GM18520 (cell line): Measurements from ENCODE around the gene CCNG1.
A peak's percentile ranks its signal among the peaks of the same experiment; 100 is the strongest.
"Not testable (repeated sequence)": the region's sequence is repeated elsewhere in the genome, so short reads cannot be mapped to it uniquely, and the experiment has no call there.

ENCODE experiments used
- ATAC-seq: cut with Tn5 transposase; IDR thresholded peaks from one replicate; pipeline ENCODE4 v1.9.1; 2021; ENCODE audit not compliant: unreplicated experiment

The CCNG1 gene

DNA sequence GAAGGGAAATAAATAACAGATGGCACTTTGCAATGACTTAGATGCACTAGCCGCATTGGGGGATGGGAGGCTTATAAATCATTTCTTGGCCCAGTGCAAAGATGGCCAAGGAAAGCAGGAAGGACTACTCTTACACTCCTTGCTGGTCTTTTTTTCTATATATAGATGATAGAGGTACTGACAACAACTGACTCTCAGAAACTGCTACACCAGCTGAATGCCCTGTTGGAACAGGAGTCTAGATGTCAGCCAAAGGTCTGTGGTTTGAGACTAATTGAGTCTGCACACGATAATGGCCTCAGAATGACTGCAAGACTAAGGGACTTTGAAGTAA lies 1.7 kb downstream of the CCNG1 start:
- no peak for ATAC-seq

DNA sequence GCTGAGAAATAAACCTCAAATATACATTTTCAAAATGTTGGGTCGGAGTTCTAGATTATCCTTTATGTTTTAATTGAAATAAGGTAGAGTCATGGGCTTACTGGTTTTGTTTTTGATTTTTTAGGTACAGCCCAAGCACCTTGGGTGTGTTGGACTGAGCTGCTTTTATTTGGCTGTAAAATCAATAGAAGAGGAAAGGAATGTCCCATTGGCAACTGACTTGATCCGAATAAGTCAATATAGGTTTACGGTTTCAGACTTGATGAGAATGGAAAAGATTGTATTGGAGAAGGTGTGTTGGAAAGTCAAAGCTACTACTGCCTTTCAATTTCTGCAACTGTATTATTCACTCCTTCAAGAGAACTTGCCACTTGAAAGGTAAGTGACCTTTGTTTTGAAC lies 3.6 kb downstream of the CCNG1 start:
- ATAC-seq, result no peak

DNA sequence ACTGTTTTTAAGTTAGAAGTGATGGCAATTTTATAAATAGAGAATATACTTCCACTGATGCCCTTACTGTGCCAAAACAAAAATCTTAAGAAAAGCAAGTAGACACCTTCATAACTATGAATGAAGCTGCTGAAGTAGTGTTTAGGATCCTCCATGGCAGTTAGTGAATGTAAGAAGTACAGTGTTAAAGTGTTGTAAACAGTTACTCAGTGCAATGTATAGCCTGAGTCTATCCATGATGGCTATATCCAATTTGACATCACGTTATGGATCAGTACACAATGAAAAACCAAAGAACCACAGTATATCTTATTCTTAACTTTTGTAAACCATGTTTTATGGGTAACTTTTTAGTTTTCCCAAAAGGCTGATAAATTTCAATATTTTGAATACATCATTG lies 7.1 kb downstream of the CCNG1 start:
- ATAC-seq, result no peak

DNA sequence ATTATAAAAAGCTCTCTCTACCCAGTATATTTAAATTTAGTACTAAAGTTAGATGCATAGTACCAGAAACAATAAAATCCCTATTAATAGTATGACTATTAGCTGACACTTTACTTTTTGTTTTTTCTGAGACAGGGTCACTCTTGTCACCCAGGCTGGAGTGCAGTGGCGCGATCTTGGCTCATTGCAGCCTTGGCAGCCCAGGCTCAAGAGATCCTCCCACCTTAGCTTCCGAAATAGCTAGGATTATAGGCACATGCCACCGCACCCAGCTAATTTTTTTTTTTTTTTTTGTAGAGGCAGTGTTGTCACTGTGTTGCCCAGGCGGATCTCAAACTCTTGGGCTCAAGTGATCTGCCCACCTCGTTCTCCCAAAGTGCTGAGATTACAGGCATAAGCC lies 8.0 kb downstream of the CCNG1 start:
- ATAC-seq, result no peak

DNA sequence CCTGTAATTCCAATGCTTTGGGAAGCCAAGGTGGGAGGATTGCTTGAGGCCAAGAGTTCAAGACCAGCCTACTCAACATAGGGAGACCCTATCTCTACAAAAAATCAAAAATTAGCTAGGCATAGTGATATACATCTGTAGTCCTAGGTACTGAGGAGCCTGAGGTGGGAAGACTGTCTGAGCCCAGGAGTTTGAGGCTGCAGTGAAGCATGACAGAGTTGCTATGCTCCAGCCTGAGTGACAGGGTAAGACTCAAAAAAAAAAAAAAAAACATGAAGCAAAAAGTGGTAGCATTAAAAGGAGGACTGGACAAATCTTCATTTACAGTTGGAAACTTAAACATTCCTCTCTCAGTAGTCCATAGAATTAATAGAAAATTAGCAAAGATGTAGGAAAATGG lies 9.8 kb downstream of the CCNG1 start:
- no peak for ATAC-seq

DNA sequence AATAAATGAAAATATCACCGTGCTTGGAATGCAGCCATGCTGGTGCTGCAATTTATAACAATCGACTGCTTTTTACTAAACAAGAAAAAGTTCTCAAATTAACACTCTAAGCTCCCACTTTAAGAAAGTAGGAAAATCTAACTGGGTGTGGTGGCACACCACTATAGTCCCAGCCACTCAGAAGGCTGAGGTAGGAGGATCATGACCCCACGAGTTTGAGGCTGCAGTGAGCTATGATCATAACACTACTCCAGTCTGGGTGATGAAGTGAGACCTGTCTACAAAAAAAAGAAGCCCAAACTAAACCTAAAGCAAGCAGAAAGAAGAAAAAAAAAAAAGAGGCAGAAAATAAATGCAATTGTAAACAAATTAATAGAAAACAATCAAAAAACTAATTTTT lies 10.5 kb downstream of the CCNG1 start:
- ATAC-seq, result no peak

DNA sequence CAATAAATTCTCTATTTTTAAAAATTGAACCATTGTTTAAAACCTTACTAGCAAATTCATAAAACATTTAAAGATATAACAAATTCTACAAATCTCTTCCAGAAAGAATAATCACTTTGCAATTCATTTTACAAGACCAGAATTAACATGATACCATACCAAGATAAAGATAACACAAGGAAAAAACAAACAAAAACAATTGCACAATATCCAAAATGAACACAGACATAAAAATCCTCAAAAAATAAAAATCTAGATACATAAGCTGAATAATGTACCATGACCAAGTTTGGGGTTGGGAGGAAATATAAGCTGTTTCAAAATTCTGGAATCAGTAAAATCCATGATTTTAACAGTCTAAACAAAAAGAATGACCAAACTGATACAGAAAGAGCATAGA lies 11.1 kb downstream of the CCNG1 start:
- ATAC-seq, result no peak

DNA sequence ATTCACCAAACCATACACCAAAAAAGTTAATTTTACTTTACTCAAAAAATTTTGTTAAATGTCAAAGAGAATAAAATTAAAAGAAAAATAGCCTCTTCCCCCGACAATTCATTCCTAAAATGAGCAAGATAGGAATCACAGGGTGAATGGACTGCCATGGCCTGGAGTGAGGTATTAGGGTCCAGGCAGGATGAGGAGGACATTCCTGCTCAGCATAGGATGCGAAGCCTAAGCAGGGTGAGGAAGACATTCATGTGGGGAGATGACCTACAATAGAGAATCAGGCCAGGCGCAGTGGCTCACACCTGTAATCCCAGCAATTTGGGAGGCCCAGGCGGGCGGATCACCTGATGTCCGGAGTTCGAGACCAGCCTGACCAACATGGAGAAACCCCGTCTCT lies 14.1 kb downstream of the CCNG1 start:
- no peak for ATAC-seq

DNA sequence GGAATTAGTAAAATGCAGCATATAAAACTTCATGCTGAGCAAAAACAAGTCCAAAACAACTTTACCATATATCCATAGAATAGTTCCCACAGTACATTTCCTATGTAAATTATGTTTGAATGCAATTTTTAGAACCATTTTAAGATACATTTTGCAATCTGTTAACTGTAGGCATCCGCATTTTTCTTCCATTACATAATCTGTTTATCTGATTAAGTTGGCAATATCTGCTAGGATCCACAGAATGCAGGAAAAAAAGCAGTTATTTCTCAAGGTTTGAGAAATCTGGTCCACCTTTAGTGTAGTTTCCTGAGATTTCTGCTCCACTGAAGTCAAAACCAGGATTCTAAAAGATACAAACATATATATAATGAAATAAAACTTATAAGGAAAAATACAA lies 16.3 kb downstream of the CCNG1 start:
- no peak for ATAC-seq

DNA sequence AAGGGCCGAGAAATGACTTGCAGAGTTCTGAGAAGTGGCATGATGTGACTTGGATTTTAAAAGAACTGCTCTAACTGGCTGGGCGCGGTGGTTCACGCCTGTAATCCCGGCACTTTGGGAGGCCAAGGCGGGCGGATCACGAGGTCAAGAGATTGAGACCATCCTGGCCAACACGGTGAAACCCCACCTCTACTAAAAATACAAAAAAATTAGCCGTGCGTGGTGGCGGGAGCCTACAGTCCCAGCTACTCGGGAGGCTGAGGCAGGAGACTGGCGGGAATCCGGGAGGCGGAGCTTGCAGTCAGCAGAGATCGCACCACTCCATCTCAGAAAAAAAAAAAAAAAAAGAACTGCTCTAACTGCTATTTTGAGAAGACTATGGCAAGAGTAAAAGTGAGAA lies 18.0 kb downstream of the CCNG1 start:
- not testable (repeated sequence) for ATAC-seq

DNA sequence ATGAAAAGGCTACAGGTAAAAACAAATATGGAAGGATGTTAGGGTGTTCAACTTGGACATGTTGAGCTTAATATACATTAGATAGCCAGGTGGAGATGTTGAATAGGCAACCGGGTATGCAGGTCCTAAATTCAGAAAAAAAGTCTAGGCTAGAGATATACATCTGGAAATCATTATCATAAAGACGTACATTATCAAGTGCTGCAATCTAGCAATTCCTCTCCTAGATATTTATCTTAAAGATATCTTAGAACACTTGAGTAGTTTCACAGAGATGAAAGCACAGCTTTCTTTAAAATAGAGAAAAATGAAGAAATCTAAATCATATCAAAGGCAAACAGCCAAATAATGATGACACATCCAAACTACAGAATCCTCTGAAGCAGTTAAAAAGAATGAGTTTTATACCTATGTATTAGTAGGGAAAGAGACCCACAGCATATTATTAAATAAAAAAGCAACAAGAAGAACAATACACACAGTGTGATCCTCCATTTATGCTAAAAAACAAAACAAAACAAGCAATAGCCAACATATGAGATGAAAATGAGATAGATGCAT lies 18.7 kb downstream of the CCNG1 start:
- no peak for ATAC-seq

DNA sequence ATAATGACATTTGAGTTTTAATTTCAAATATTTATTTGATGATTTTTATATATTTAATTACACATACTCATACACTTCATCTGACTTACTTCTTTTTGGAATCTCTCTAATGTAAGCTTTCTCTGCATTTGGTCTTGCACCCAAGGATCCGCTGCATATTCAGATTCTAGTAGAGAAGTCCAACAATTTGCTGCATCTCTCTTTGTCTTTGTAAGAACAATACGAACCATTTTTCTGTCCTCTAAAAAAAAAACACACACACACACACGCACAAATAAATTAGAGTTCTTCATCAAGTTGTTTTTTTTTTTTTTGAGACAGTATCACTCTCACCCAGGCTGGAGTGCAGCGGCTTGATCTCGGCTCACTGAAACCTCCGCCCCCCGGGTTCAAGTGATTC lies 19.4 kb downstream of the CCNG1 start:
- no peak for ATAC-seq

DNA sequence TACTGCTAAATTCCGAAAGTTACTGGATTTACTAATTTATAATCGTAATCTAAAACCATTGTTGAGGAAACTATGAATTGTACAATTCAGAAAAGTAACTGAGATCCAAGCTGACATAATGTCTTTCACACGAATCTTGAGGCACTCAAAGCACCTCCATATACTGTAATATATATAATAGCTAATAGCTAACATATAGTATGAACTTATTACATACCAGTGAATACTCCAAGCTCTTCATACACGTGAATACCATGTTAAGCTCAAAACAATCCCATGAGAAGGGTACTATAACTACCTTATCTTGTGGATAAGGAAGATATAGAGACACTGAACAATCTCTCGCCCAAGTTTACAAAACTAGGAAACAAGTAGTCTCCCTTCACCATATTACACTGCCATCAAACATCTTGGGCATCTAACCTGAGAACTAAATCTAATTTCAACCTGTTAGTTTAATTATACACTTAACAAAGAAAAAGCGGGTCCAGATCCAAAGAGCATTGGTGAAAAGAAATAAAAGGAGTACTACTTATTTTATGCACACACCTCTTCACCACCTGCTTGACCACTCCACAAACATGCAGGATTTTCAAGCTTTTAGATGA lies 21.5 kb downstream of the CCNG1 start:
- no peak for ATAC-seq

DNA sequence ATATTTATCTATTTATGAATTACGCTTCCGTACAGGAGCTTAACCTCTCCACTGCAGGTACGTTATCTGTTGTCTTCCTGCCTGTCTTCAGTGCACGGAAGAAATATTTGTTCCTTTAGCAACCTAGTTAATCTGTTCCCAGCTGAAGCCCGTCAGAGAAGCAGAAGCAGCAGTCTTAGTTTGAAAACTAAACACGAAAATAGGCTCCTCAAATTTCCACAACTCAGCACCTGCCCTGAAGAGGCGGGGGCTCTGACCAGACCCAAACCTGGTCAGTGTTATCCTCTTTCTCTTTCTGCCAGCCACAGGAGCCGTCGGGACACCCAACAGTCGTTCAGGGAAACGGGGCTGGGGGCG lies 22.0 kb downstream of the CCNG1 start:
- ATAC-seq, result no peak

DNA sequence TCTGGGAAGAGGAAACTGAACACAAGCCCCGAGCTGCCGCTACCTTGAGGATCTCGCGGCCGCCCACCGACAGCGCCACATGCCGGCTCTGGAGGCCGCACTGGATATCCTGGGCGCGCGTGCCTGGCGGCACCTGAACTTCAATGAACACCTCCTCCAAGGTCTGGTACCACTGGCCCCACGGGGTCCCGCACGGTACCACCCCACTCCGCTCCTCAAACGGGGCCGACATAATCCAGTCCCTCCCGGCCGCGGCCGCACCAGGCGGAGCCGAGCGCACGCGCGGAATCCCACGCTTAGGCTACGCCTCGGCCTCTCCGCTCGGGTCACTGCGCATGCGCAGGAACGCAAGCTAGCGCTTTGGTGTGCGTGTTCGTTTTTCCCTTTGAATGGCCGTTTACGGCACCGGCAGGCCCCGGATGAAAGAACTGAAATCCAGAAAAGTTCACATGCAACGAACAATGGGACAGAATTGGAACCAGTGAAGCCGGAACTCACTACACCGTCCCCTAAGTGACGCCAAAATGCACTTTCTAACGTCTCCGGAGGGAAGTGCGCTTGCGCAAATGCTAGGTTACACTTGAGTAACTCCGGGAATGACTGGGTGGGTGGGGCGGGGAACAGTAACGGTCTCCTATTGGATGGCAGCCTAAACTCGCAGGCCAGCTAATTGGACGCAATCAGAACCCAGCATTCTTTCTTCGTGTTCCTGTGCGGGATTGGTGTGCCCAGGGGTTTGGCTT lies 22.6 kb downstream of the CCNG1 start, which contains the start of gene NUDCD2:
TSS of gene NUDCD2 (minus strand) at position 284 of the 743 bp plus-strand sequence. CDS start at position 232, 52 bp downstream.
- ATAC-seq, result peak; percentile 70

DNA sequence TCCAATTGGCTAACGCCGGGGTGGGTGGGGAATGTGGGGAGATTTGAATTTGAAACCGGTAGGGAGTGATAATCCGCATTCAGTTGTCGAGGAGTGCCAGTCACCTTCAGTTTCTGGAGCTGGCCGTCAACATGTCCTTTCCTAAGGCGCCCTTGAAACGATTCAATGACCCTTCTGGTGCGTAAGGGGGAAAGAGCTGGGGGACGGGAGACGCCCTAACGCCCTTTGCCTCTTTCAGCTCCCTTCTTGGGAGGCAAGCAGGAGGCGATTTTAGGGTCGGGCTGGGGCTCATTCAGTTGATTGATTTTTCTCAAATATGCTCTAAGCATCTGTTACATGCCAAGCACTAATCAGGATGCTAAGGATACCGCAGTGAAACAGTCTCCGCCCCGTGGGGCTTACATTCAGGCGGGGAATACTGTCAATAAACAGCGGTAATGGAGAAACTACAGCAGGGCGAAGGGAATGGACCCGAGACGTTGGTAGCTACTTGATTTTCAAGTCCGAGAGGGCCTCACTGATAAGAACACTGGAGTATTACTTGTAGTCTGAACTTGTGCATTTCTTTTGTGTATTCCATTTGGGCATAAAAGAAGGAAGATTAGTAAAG lies 23.3 kb downstream of the CCNG1 start, which contains the start of gene HMMR:
TSS of gene HMMR (plus strand) at position 71 of the 610 bp plus-strand sequence. CDS start at position 132, 61 bp downstream.
- no peak for ATAC-seq

DNA sequence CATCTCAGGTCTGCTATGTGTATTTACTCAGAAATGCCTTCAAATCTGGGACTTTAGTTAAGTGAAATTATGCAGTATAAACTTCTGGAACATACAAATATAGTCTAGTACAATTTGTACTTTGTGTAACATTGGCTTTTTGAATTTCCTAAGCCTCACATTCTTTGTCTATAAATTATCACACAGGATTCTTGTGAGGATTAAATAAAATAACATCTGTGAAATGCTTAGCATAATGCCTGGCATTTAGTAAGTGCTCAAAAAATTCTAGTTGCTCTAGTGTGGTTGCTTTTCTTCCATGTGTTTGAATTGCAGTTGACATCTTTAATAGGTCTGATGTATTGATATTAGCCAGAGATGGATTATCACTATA lies 25.7 kb downstream of the CCNG1 start:
- no peak for ATAC-seq

DNA sequence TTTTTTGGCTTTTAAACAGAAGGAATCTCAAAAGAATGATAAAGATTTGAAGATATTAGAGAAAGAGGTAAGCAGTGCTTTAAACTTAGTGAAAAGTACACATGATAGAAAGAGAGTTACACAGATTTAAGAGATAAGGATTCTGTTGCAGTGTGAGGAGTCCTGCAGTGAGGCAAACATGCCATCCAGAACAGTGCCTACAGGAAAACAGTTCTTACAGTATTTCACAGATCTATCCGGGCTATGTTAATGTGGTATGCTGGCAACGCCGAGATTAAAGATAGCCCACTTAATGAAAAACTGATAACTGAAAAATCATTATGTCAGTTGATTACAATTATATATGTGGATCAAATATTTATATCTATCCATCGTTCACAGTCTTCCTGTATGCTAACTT lies 30.3 kb downstream of the CCNG1 start:
- no peak for ATAC-seq

DNA sequence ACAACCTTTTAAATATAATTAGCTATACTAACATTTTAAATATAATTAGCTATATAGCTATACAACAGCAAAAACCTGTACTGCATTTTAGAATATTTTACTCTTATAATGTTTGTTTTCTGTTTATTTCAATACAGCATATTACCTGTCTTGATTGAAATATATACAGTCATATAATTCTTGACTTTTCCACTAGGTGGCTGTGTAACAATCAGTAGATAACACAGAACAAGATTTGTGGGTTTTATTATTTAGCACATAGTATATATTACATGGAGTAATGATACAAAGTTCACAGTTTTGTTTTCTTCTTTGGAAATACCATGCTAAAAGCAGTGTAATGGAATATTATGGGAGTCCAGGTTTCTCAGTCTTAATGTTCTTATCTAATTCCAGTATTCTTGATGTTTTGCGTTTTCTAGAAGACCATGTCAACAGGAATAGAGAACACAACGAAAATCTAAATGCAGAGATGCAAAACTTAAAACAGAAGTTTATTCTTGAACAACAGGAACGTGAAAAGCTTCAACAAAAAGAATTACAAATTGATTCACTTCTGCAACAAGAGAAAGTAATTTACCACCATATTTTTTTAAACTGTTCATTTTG lies 36.3 kb downstream of the CCNG1 start:
- peak; percentile 72 for ATAC-seq

DNA sequence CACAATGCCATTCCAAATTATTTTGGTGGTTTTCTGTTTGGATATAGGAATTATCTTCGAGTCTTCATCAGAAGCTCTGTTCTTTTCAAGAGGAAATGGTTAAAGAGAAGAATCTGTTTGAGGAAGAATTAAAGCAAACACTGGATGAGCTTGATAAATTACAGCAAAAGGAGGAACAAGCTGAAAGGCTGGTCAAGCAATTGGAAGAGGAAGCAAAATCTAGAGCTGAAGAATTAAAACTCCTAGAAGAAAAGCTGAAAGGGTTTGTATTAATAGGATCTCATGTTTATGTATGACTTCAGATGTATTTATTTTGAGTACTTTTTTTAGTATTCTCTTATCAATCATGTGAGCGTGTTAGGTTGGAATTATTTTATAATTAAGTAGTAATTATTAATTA lies 38.0 kb downstream of the CCNG1 start:
- no peak for ATAC-seq

DNA sequence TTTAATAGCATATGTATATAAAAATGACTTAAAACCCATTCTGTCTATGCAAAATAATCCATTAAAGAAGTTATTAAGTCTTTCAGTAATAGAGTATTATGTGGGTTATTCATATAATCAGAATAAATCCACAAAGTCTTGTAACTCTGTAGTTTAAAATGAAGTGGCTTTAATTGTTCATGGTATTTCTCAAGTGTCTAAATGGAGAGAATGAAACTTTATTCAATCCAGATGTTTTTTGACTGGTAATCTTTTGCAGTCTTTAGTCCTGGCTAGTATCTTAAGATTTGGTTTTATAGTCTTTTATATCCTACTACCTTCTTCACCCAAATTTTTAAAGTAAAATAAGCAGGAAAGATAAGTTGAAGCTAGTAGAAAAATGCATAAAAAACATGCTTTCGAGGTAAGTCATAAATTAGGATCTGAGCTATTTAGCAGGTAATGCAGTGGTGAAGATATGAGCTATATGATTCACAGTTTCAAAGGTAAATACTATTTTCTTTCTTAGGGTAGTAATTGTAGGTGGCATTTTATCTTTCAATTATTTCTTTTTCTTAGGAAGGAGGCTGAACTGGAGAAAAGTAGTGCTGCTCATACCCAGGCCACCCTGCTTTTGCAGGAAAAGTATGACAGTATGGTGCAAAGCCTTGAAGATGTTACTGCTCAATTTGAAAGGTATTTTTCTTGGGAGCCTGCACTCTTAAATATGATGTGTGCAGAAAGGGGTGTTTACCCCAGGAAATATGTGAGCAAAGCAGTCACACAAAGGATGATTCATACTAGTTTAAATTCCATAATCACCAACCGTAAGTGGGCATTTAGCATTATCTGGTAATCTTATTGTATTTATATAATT lies 41.0 kb downstream of the CCNG1 start:
- ATAC-seq, result no peak
